Activated naive CD8-positive, alpha-beta T cell (primary cell): Measurements from ENCODE around the gene CLEC16A.

Source experiments
- H3K27ac Mint-ChIP-seq: one replicate; pipeline ENCODE4 v1.8.0; 2021; ENCODE audit warnings: mixed read lengths
- H3K27me3 Mint-ChIP-seq: one replicate; pipeline ENCODE4 v1.8.0; 2021; ENCODE audit warnings: mixed read lengths
- H3K36me3 Mint-ChIP-seq: one replicate; pipeline ENCODE4 v1.8.0; 2021; ENCODE audit warnings: mixed read lengths
- H3K4me1 Mint-ChIP-seq: one replicate; pipeline ENCODE4 v1.8.0; 2021; ENCODE audit warnings: low read depth, mixed read lengths
- H3K4me3 Mint-ChIP-seq: one replicate; pipeline ENCODE4 v1.8.0; 2021; ENCODE audit warnings: mild to moderate bottlenecking, mixed read lengths
- H3K9me3 Mint-ChIP-seq: one replicate; pipeline ENCODE4 v1.8.0; 2021; ENCODE audit warnings: low read depth, mixed read lengths

Gene CLEC16A

DNA sequence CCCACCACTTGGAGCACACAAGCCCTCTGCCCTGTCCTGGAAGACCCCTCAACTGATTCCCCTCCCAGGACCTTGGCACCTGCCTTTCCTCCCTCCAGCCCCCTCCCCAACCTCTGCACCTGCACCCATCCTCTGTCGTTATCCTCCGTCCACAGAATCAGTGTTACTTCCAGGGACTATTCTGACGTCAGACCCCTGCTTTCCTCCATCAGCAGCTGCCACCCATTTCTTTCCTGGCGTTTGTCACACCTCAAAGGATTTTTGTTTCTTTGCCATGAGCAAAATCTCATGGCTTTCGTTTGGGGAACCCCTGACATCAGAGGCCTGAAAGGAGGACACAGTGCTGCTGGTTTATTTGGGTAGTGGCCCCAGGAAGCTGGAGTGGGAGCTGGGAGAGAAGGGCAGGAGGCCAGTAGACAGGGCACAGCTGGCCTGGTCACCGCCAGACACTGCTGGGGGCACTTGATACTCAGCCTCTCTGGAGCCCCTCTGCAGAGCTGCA, 243.2 kb downstream of the CLEC16A start:
- Mint-ChIP-seq H3K4me1 (peaks cover 19% of the 10 kb centered on the region), H3K27ac (no peak overlapping the region), H3K27me3 (no peaks in the 10 kb centered on the region), H3K9me3 (no peaks in the 10 kb centered on the region), H3K36me3 (no peaks in the 10 kb centered on the region), H3K4me3 (no peak overlapping the region)

DNA sequence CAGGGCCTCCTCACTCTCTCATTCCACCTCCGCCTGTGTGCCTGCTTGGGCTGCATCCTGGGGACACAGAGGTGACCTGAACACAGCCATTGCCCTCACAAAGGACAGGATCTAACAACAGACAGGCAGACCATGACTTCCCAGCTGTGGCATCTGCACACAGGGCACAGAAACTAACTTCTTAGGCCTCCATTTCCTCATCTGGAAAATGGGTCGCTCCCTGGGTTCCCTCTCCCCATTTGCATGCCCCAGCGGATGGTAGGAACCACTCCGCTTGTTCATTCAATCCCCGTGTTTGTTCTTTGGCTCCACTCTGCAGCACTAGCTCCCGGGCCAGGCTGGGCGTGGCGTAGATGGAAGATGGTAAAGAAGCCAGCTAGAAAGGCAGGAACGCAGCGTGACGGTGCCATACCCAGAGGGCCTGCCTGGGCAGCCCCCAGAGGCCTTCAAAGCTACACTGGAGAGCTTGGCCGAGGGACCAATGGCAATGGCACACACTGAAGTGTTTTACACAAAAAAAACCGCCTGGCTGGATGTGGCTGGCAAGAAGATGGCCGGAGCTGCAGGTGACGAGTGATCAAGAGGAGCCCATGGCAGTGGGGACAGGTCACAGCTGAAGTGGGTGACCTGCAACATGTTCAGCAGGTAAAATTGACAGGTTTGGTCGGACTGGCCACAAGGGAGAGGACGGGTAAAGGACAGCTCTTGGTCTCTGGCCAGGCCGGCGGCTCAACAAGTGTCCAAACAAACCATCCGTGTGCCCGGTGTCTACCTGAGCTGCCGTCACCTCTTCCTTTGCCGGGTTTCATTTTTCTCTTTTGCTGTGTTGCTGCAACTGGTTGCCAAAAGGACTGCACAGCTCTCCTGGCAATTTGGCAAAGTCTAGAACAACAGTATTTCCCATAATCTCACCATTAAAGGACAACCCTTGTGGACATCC, 244.7 kb downstream of the CLEC16A start:
- H3K36me3 Mint-ChIP-seq: no peaks in the 10 kb centered on the region
- peak overlapping the region; percentile 36 for H3K27ac Mint-ChIP-seq
- H3K27me3 Mint-ChIP-seq: no peaks in the 10 kb centered on the region
- H3K9me3 Mint-ChIP-seq: no peaks in the 10 kb centered on the region
- H3K4me3 Mint-ChIP-seq: no peak overlapping the region
- peaks cover 17% of the 10 kb centered on the region for H3K4me1 Mint-ChIP-seq

DNA sequence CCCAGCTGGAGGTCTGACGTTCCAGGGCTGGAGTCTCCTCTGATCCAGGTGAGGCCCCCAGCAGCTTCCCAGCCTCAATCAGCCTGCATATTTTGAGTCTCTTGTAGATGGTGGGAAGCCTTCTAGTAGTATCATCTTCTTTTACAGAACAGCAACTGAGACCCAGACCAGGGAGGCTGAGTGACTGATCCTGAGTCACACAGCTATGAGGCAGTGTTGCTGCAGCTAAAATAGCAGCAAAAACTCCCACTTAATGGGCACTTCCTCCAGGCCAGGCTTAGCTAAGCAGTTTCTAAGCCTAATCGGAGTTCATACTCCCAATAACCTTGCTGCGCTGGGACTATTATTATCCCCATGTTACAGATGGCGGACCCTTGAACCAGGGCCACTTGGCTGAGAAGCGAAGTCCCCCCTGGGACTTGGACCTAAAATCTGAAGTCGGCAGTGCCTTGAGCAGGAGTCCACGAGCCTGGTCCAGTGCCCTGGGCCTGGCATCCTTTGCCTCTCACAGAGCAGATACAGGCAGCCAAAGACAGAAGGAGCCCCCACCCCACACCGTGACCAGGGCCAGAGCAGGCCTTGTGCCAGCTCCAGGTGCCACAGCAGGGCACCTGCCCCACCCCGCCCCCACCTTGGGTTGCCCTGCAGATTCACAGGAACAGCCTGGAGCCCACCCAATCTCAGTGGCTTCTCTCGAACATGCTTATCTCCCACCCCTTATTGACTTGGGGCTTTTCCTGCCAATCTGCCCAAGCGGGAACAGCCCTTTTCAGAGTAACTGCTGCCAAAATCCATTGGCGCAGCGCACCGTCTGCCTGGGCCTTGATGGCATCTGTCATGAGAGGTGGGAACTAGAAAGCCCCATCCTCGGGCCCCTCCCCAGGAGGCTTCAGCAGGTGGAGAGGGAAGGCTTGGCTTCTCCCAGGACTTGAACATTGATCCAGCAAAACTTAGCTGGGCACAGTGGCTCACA, 246.5 kb downstream of the CLEC16A start:
- H3K4me1 Mint-ChIP-seq: peaks cover 23% of the 10 kb centered on the region
- no peak overlapping the region for H3K27ac Mint-ChIP-seq
- H3K27me3 Mint-ChIP-seq: no peaks in the 10 kb centered on the region
- no peaks in the 10 kb centered on the region for H3K9me3 Mint-ChIP-seq
- H3K4me3 Mint-ChIP-seq: no peak overlapping the region
- no peaks in the 10 kb centered on the region for H3K36me3 Mint-ChIP-seq

DNA sequence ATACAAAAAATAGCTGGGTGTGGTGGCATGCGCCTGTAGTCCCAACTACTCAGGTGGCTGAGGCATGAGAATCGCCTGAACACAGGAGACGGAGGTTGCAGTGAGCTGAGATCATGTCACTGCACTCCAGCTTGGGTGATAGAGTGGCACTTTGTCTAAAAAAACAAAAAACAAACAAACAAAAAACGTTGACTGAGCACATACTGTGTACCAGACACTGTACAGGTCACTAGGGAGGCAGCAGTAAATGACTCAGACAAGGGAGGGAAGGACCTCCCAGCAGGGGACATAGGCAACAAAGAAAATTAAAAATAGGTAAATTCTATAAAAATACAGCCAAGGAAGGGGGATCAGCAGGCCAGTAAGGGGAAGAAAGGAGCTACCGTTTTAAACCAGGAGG, 247.3 kb downstream of the CLEC16A start:
- no peaks in the 10 kb centered on the region for H3K27me3 Mint-ChIP-seq
- H3K4me3 Mint-ChIP-seq: no peak overlapping the region
- H3K27ac Mint-ChIP-seq: no peak overlapping the region
- no peaks in the 10 kb centered on the region for H3K36me3 Mint-ChIP-seq
- H3K4me1 Mint-ChIP-seq: peaks cover 24% of the 10 kb centered on the region
- H3K9me3 Mint-ChIP-seq: no peaks in the 10 kb centered on the region

DNA sequence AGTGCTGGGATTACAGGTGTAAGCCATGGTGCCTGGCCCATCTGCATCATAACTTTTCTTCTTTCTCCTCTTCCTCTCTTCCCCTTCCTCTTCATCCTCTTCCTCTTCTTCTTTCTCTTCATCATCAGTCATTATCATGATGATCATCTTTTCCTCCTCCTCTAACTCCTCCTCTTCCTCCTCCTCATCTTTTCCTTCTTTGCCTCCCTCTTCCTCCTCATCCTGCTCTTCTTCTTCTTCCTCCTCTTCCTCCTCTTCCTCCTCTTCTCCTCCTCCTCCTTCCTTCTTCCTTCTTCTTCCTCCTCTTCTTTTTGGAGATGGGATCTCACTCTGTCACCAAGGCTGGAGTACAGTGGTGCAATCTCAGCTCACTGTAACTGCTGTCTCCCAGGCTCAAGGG, 249.1 kb downstream of the CLEC16A start:
- Mint-ChIP-seq H3K9me3 (no peaks in the 10 kb centered on the region), H3K4me3 (no peak overlapping the region), H3K27me3 (no peaks in the 10 kb centered on the region), H3K27ac (no peak overlapping the region), H3K4me1 (peaks cover 29% of the 10 kb centered on the region), H3K36me3 (no peaks in the 10 kb centered on the region)

DNA sequence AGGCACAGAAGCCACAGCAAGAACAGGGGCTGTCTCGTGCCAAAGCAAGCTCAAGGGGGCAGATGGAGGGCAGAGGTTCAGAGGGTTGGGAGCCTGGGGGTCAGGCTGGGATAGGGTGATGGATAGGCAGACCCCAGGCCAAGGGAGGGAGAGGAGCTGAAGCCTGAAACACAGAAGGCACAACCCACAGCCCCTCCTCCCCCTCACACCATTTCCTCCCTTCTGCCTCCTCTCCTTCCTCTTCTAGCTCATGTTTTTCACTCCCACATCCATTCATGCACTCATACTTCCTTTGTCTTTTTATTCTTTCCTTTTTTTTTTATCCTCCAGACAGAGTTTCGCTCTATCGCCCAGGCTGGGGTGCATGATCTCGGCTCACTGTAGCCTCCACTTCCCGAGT, 250.5 kb downstream of the CLEC16A start:
- H3K27me3 Mint-ChIP-seq: no peaks in the 10 kb centered on the region
- peaks cover 30% of the 10 kb centered on the region for H3K4me1 Mint-ChIP-seq
- no peaks in the 10 kb centered on the region for H3K9me3 Mint-ChIP-seq
- H3K27ac Mint-ChIP-seq: peak overlapping the region; percentile 68
- H3K36me3 Mint-ChIP-seq: no peaks in the 10 kb centered on the region
- no peak overlapping the region for H3K4me3 Mint-ChIP-seq

DNA sequence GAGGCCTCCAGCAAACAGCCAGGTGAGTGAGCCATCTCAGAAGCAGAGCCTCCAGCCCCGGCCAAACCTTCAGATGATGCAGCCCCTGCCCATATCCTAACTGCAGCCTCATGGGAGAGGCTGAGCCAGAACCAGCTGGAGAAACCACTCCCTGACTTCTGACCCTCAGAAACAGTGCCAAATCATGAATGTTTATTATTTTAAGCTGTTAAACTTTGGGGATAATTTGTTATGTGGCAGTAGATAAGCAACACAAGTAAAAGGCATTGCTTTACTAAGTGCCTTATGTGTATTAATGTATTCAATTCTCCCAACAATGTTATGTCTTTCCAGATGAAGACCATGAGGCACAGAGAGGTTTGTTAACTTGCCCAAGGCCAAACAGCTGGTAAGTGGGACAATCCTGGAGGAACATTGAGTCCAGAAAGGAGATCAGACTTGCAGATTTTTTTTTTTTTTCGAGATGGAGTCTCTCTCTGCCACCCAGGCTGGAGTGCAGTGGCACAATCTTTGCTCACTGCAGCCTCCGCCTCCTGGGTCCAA, 252.0 kb downstream of the CLEC16A start:
- peaks cover 24% of the 10 kb centered on the region for H3K4me1 Mint-ChIP-seq
- no peak overlapping the region for H3K27ac Mint-ChIP-seq
- H3K9me3 Mint-ChIP-seq: no peaks in the 10 kb centered on the region
- no peak overlapping the region for H3K4me3 Mint-ChIP-seq
- H3K36me3 Mint-ChIP-seq: no peaks in the 10 kb centered on the region
- H3K27me3 Mint-ChIP-seq: no peaks in the 10 kb centered on the region

DNA sequence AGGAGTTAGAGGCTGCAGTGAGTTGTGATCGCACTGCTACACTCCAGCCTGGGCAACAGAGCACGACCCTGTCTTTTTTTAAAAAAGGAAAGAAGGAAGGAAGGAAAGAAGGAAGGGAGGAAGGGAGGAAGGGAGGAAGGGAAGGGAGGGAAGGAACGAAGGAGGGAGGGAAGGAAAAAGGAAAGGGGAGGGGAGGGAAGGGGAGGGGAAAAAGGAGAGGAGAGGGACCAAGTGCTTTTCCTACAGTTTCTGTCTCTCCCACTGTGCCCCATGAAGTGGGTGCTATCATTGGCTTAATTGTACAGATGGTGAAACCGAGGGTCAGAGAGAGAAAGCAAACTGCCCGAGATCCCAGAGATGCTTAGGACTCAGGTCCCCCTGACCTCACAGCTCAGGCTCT, 254.0 kb downstream of the CLEC16A start:
- peaks cover 24% of the 10 kb centered on the region for H3K4me1 Mint-ChIP-seq
- H3K27ac Mint-ChIP-seq: no peak overlapping the region
- H3K9me3 Mint-ChIP-seq: no peaks in the 10 kb centered on the region
- H3K27me3 Mint-ChIP-seq: no peaks in the 10 kb centered on the region
- H3K4me3 Mint-ChIP-seq: no peak overlapping the region
- no peaks in the 10 kb centered on the region for H3K36me3 Mint-ChIP-seq

DNA sequence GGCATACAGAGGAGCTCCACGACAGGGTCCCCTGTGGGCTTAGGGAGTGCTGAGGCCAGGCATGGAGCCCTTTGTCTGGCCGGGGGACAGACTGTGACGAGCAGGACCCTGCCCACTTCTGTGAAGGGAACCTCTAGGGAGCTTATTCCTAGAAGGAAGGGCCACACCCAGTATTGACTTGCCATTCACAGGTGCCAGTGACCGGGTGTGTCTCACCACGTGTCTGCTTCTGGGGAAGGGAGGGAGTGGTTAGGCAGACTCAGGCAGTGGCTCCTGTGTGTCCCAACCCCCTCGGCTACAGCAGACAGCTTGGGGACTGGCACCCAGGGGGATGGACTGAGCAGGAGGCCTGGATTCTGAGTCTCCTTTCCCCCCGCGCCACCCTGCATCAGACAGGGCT, 254.5 kb downstream of the CLEC16A start:
- H3K4me3 Mint-ChIP-seq: no peak overlapping the region
- no peaks in the 10 kb centered on the region for H3K36me3 Mint-ChIP-seq
- H3K27ac Mint-ChIP-seq: no peak overlapping the region
- no peaks in the 10 kb centered on the region for H3K27me3 Mint-ChIP-seq
- peaks cover 19% of the 10 kb centered on the region for H3K4me1 Mint-ChIP-seq
- no peaks in the 10 kb centered on the region for H3K9me3 Mint-ChIP-seq

DNA sequence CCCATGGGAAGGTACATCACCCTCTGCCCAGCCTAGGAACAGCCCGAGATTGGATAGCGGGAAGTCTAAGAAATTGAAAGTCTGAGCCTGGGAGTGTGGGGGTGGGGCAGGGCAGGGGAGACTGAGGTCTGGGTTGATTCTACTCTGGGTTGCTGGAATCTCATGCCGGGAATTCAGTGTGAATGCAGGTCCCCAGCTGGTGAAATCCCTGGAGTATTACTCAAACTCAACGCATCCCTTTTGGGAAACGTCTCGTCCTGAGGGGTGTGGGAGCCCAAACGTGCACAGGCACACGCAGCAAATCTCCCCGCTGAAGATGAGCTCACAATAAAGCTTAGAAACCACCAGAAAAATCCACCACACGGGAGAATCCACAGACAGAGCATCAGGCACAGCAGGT, 256.2 kb downstream of the CLEC16A start:
- Mint-ChIP-seq H3K9me3 (no peaks in the 10 kb centered on the region), H3K36me3 (no peaks in the 10 kb centered on the region), H3K27me3 (no peaks in the 10 kb centered on the region), H3K4me3 (no peak overlapping the region), H3K4me1 (peaks cover 9% of the 10 kb centered on the region), H3K27ac (no peak overlapping the region)

DNA sequence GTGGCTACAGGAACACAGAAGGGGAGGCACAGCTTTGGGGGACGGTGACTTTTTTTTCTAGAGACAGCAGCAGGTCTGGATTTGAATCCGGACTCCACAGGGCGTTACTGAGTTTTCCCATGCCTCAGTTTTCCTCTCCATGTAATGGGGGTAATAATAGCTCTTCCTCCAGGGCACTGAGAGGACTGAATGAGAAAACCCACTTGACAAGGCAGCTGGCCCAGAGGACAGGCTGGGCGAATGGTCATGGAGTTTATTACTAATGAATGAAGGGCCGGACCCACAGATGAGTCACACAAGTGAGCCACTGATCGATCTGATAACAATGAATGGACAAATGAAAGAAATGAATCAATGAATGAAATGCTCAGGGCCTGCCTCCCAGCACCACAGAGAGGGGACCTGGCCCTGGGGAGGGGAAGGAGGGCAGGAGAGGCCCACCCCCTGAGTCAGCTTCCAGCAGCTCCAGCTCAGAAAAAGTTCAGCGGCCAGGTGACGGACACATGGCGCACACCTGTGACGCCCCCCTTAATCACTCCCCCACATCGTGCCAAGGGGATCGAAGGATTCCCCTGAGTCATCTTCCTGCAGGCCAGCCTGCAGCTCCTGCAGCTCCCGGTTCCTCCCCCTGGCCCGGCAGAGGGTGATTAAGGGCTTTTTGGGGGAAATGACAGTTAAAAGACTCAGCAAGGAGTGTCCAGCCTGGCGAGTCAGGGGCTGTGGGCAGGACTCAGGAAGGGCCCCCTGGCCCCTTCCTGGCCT, 257.3 kb downstream of the CLEC16A start:
- Mint-ChIP-seq H3K9me3 (no peaks in the 10 kb centered on the region), H3K4me1 (peaks cover 14% of the 10 kb centered on the region), H3K27me3 (no peaks in the 10 kb centered on the region), H3K27ac (no peak overlapping the region), H3K36me3 (no peaks in the 10 kb centered on the region), H3K4me3 (no peak overlapping the region)

DNA sequence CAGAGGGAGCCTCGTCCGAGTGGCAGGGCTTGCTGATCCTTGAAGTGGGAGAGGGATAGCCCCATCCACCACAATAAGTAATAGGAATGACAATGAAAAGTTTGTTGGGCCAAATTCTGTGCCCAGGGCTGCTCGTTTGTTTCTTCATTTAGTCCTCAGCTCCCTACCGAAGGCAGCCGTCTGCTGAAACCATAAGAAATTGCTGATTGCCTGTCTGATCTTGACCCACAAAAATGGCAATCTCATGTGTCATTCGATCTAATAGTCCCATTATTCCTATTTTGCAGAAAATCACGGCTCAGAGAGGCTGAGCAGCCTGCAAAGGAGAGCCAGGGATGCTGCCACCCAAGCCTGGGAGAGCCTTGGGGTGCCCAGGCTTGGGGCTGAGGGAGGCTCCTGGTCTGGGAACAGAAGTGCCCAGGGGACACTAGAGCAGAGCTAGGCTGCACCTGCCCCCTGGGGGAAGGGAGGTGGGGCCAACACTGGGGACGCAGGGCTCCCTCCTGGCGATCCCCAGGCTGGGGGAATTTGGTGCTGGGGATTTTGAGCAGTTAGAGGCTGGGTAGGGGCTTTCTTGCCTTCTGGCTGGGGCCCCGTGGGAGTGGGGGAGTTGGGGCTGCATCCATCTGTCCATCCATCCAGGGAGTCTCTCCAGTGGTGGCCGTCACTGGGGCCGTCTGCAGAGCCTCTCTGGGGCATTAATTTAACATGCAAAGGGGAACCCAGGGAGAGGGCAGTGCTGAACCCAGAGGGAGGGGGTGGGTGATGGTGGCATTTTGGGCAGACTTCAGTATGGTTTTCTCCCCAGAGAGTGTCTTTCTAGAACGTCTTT, 258.1 kb downstream of the CLEC16A start:
- Mint-ChIP-seq H3K4me3 (no peak overlapping the region), H3K27me3 (no peaks in the 10 kb centered on the region), H3K4me1 (peaks cover 22% of the 10 kb centered on the region), H3K27ac (no peak overlapping the region), H3K9me3 (no peaks in the 10 kb centered on the region), H3K36me3 (no peaks in the 10 kb centered on the region)

DNA sequence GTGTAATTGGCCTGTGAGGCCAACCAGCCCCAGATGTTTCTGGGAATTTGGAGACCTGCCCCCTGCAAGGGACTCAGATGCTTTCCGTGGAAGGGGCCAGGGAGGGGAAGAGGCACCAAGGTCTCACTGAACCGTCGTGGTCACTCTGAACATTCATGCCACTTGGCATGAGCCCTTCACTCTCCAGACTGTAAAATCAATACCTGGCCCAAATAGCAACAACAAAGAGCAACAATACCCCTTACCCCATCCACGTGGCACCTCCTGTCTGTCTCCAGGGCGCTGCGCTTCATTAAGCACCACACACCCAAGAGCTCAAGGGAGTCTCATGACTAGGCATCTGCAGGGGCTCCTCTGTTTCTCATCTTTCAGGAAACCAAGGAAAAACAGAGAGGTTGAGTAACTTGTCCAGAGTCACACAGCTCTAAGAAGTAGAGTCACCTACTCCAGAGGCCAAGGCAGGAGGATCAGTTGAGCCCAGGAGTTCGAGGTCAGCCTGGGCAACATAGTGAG, 258.8 kb downstream of the CLEC16A start:
- Mint-ChIP-seq H3K27me3 (no peaks in the 10 kb centered on the region), H3K4me1 (peaks cover 18% of the 10 kb centered on the region), H3K4me3 (no peak overlapping the region), H3K9me3 (no peaks in the 10 kb centered on the region), H3K36me3 (no peaks in the 10 kb centered on the region), H3K27ac (no peak overlapping the region)
